GM12878 (cell line): ENCODE data around the gene RBPMS2. TPM values are rescaled to one million over a fixed set of nuclear protein-coding genes. Genes with fewer than 3 reads are reported as not detected.

Experiments used
- ATAC-seq: fragments of 200-7000 bp; cut with Tn5 transposase; 3 replicates; pipeline ENCODE4 v1.9.1; 2020; ENCODE audit warnings: mild to moderate bottlenecking, moderate library complexity
- BruUV-seq: library from RNA; stranded (reverse); fragments of 400-500 nt; replicated peaks from 2 replicates; lab custom pipeline; 2021; lab: Mats Ljungman, UMichigan
- CTCF ChIA-PET: fragments of 300-600 bp; sonication (Branson Sonifier 250); formaldehyde crosslinking; extraction: SDS; loops from one replicate; lab custom pipeline; 2021; ENCODE audit warnings: inconsistent platforms; lab: Yijun Ruan, JAX
- POLR2A ChIA-PET: fragments of 350-600 bp; formaldehyde crosslinking; extraction: SDS; loops from one replicate; lab custom pipeline; 2021; ENCODE audit warnings: inconsistent platforms; lab: Charles Lee
- RAD21 ChIA-PET: fragments of 300-600 bp; sonication (Branson Sonifier 250); formaldehyde crosslinking; loops from one replicate; lab custom pipeline; 2023; ENCODE audit warnings: antibody characterized with exemption; ENCODE audit not compliant: unreplicated experiment; lab: Charles Lee
- SMC1A ChIA-PET: fragments of 300-600 bp; sonication (Branson Sonifier 250); formaldehyde crosslinking; loops from one replicate; lab custom pipeline; 2023; ENCODE audit not compliant: unreplicated experiment, uncharacterized antibody; lab: Charles Lee
- DNase-seq: peaks from one replicate; pipeline ENCODE4 v3.0.0-alpha.2; 2011; ENCODE audit warnings: low read depth, low spot score
- FAIRE-seq: peaks from 3 replicates; lab custom pipeline; 2011; peaks lifted over from hg19 to GRCh38; lab: Jason Lieb, UNC
- H2AFZ ChIP-seq: 2 replicates; pipeline ENCODE4 v1.6.0; 2011; ENCODE audit warnings: low read depth, low read length, control low read depth; ENCODE audit not compliant: control insufficient read depth
- H3K27ac ChIP-seq: 2 replicates; pipeline ENCODE4 v1.5.1; 2011; ENCODE audit warnings: control low read depth; ENCODE audit not compliant: control insufficient read depth, insufficient read depth
- H3K27me3 ChIP-seq, 2 experiments: replicated peaks in 1 of 2; 2 replicates each; pipeline versions ENCODE4 v1.6.0 to v1.6.1; 2011; ENCODE audit warnings: low read length in 1 of 2; ENCODE audit not compliant: control insufficient read depth in 2 of 2, insufficient read depth in 2 of 2
- H3K36me3 ChIP-seq, 2 experiments: 2 replicates each; pipeline ENCODE4 v1.5.1; 2011; ENCODE audit warnings: low read length in 1 of 2; ENCODE audit not compliant: control insufficient read depth in 2 of 2, insufficient read depth in 2 of 2
- H3K4me1 ChIP-seq: 2 replicates; pipeline ENCODE4 v1.6.1; 2011; ENCODE audit warnings: mild to moderate bottlenecking, low read length, moderate library complexity, mixed read lengths; ENCODE audit not compliant: control insufficient read depth, insufficient read depth
- H3K4me2 ChIP-seq: 2 replicates; pipeline ENCODE4 v1.6.0; 2011; ENCODE audit warnings: control low read depth; ENCODE audit not compliant: control insufficient read depth, insufficient read depth
- H3K4me3 ChIP-seq: fragments of 200-600 bp; sonication (generic); 2 replicates; pipeline ENCODE4 v1.5.1; 2016
- H3K79me2 ChIP-seq: 2 replicates; pipeline ENCODE4 v1.6.0; 2011; ENCODE audit warnings: low read length; ENCODE audit not compliant: control insufficient read depth, insufficient read depth
- H3K9ac ChIP-seq: 2 replicates; pipeline ENCODE4 v1.8.0; 2011; ENCODE audit warnings: low read length, control low read depth, mixed read lengths; ENCODE audit not compliant: control insufficient read depth, insufficient read depth
- H3K9me3 ChIP-seq: replicated peaks from 3 replicates; pipeline ENCODE4 v1.5.1; 2011; ENCODE audit warnings: mild to moderate bottlenecking, low read length; ENCODE audit not compliant: control insufficient read depth, insufficient read depth
- H4K20me1 ChIP-seq: 2 replicates; pipeline ENCODE4 v1.6.0; 2011; ENCODE audit not compliant: control insufficient read depth, insufficient read depth
- BRCA1 ChIP-seq: IDR thresholded peaks from 2 replicates; pipeline ENCODE4 v1.6.1; 2011; ENCODE audit warnings: low read depth, low read length, improper control_type of control experiment
- E4F1 ChIP-seq: fragments of 450-650 bp; IDR thresholded peaks from 2 replicates; pipeline ENCODE4 v1.6.1; 2018; ENCODE audit warnings: borderline replicate concordance, mild to moderate bottlenecking; ENCODE audit not compliant: partially characterized antibody
- EZH2 ChIP-seq: IDR thresholded peaks from 2 replicates; pipeline ENCODE4 v1.6.1; 2012; ENCODE audit warnings: low read depth, mild to moderate bottlenecking, control low read depth, inconsistent platforms, low read length, borderline replicate concordance; ENCODE audit not compliant: control insufficient read depth
- KAT2A ChIP-seq: conservative IDR thresholded peaks from 2 replicates; pipeline ENCODE4 v1.6.1; 2011; ENCODE audit warnings: low read depth, low read length; ENCODE audit not compliant: control insufficient read depth
- LARP7 ChIP-seq: fragments of 450-650 bp; IDR thresholded peaks from 2 replicates; pipeline ENCODE4 v1.6.1; 2017; ENCODE audit warnings: mild to moderate bottlenecking
- NFYA ChIP-seq: IDR thresholded peaks from 2 replicates; pipeline ENCODE4 v1.6.1; 2011; ENCODE audit warnings: low read depth, mild to moderate bottlenecking, low read length, improper control_type of control experiment, borderline replicate concordance
- NFYB ChIP-seq: IDR thresholded peaks from 2 replicates; pipeline ENCODE4 v1.6.1; 2011; ENCODE audit warnings: low read depth, mild to moderate bottlenecking, low read length, improper control_type of control experiment, moderate library complexity; ENCODE audit not compliant: insufficient read depth
- NR2F1 ChIP-seq: fragments of 450-650 bp; conservative IDR thresholded peaks from 2 replicates; pipeline ENCODE4 v1.6.1; 2017; ENCODE audit warnings: mild to moderate bottlenecking
- PAX8 ChIP-seq: fragments of 450-650 bp; IDR thresholded peaks from 2 replicates; pipeline ENCODE4 v1.6.1; 2017; ENCODE audit warnings: mild to moderate bottlenecking, moderate library complexity
- RELA ChIP-seq: fragments of 450-650 bp; IDR thresholded peaks from 2 replicates; pipeline ENCODE4 v1.8.0; 2014; ENCODE audit warnings: borderline replicate concordance; ENCODE audit not compliant: partially characterized antibody
- STAT3 ChIP-seq: IDR thresholded peaks from 2 replicates; pipeline ENCODE4 v1.6.1; 2011; ENCODE audit warnings: low read depth, low read length, improper control_type of control experiment
- WGBS: methylation state at CpG from one replicate; pipeline ENCODE4 v1.1.6; 2016; ENCODE audit warnings: low lambda C conversion rate; ENCODE audit not compliant: insufficient replicate concordance, insufficient coverage; ENCODE audit errors: missing lambda C conversion rate; 5-methylcytosine and 5-hydroxymethylcytosine counted together
- in situ Hi-C: fragments of 300-500 bp; cut with MboI; formaldehyde crosslinking; loops from 9 replicates; pipeline ENCODE4 v1.14.3; 2018; ENCODE audit warnings: mixed read lengths
- intact Hi-C: fragments of 100-400 bp; cut with micrococcal nuclease; formaldehyde crosslinking; loops from one replicate; pipeline ENCODE4 v1.14.2; 2022; ENCODE audit not compliant: unreplicated experiment
- polyA plus RNA-seq, 11 experiments: library from polyadenylated mRNA; depleted of rRNA in 4 of 11; unstranded in 6 of 11; stranded (reverse) in 5 of 11; fragments of >200 nt; fragmentation: Nextera tagmentation in 4 of 11; fragmentation: Illumina TruSeq in 1 of 11; extraction: Ambion mirVana in 4 of 11; extraction: Trizol in 1 of 11; gene quantifications; 1 replicate in 1 of 11; 2 replicates in 10 of 11; pipeline versions ENCODE4 v1.2.1 to v1.2.3, GENCODE V29; 2011 to 2016; ENCODE audit warnings: inconsistent platforms in 2 of 11, missing spikeins in 2 of 11, low read depth in 1 of 11
- total RNA-seq, 4 experiments: library from RNA; depleted of rRNA in 3 of 4; stranded (reverse); fragments of >200 nt in 3 of 4; fragmentation: Illumina TruSeq in 1 of 4; extraction: Trizol in 1 of 4; gene quantifications; 2 replicates each; pipeline versions ENCODE4 v1.2.1 to v1.2.3, GENCODE V29; 2013 to 2021
- TF ChIP-seq, protein P1 (sequence below): fragments of 450-650 bp; IDR thresholded peaks from 2 replicates; pipeline ENCODE4 v1.6.1; 2016; ENCODE audit warnings: mild to moderate bottlenecking
- TF ChIP-seq, protein P2 (sequence below): IDR thresholded peaks from 2 replicates; pipeline ENCODE4 v1.6.1; 2011; ENCODE audit warnings: low read depth, mild to moderate bottlenecking, low read length, moderate library complexity, borderline replicate concordance; ENCODE audit errors: extremely low read depth
- TF ChIP-seq, protein P3 (sequence below): fragments of 450-650 bp; IDR thresholded peaks from 2 replicates; pipeline ENCODE4 v1.6.1; 2017; ENCODE audit warnings: mild to moderate bottlenecking, low read depth, inconsistent platforms; ENCODE audit not compliant: poor library complexity, severe bottlenecking

Gene RBPMS2
- total and polyA plus RNA-seq, 10 of the 15 experiments (the other 5 are each of a cell fraction or from before 2014, with no cell fraction given): 0.06 to 0.31 (median 0.19) TPM; not detected in 3

DNA sequence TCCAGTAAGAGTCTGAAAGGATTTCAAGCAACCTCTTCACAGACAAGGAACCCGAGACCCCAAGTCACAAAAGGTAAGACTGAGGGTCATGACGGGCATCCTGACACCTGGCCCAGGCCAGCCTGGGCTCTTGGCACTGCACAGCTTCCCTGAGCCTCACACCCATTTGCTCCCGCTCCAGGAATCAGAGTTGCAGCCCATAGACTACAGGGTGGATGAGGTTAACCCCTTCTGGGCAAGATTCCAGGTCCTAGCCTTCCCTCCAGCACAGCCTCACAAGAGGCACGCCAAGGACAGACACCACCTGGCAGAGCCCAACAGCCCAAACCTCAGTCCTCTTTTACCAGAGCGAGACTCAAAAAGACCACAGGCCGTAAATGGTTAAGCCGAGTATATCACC lies 36.2 kb downstream of the RBPMS2 start (continued):
- no peak for TF ChIP-seq RELA
- no peak for TF ChIP-seq BRCA1
- no peak for TF ChIP-seq NR2F1
- no peak for TF ChIP-seq NFYB
- TF ChIP-seq PAX8: no peak
- TF ChIP-seq LARP7: no peak
- TF ChIP-seq, protein P1, sequence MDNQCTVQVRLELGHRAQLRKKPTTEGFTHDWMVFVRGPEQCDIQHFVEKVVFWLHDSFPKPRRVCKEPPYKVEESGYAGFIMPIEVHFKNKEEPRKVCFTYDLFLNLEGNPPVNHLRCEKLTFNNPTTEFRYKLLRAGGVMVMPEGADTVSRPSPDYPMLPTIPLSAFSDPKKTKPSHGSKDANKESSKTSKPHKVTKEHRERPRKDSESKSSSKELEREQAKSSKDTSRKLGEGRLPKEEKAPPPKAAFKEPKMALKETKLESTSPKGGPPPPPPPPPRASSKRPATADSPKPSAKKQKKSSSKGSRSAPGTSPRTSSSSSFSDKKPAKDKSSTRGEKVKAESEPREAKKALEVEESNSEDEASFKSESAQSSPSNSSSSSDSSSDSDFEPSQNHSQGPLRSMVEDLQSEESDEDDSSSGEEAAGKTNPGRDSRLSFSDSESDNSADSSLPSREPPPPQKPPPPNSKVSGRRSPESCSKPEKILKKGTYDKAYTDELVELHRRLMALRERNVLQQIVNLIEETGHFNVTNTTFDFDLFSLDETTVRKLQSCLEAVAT: no peak

DNA sequence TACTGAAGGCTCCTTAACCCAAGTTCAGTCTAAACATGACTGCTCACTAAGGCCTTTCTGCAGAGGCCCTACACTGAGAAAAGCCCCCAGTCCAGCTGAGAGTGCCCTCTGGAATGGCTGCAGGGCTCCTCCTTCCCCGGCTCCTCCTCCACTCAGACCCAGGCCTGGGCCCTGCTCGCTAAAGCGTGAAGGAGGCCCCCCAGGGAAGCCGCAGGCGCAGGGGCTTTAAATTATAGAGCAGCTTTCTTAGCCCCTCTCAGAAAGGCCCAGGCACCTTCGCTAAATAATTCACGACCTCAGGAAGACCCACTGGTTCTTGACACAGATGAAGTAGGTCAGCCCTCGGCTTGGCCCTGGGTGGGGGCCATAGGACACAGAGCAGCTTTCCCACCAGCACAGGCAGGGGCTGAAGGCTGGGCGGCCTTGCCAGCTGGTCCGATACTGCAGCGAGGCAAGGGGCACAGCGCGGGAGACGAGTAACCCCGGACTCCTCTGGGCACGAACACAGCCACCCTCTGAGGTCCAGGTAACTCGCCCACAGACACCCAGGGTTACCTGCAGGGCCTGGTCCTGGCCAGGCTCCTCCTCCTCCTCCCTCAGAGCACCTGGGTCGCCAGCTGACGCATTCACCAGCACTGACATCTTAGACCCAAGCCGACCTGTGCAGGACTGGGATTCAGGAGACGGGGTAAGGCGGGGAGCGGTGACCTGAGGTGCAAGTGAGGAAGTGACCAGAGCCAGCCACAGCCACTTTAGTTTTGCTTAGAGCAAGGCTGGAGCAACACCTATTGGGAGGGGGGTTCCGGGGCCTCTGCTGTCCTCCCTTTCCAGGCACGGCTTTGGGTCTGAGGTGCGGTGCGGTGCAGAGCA lies 36.9 kb downstream of the RBPMS2 start:
- H2AFZ ChIP-seq: no peak overlapping the region
- SMC1A ChIA-PET: interaction anchor here (1.0 to 22.7 kb wide), 3 partner anchors 55 to 97 kb away, joined by 3 to 308 read pairs (median 4); no protein-coding TSS in a partner anchor
- DNase-seq (no peak), FAIRE-seq (no peak), ATAC-seq (no peak)
- CTCF ChIA-PET: interaction anchor here (1.4 to 20.1 kb wide), 3 partner anchors 11 to 167 kb away, joined by 4 to 529 read pairs (median 20); no protein-coding TSS in a partner anchor
- H3K27ac ChIP-seq: no peak overlapping the region
- H3K36me3 ChIP-seq: no peaks in the 10 kb centered on the region
- no peaks in the 10 kb centered on the region for H3K79me2 ChIP-seq
- BruUV-seq: no TSS peak
- no peaks in the 10 kb centered on the region for H3K27me3 ChIP-seq
- H3K4me2 ChIP-seq: no peak overlapping the region
- H3K9me3 ChIP-seq: no peaks in the 10 kb centered on the region
- 70% methylated on average over 26 of the region's 27 CpGs for WGBS
- H3K4me1 ChIP-seq: no peaks in the 10 kb centered on the region
- H3K9ac ChIP-seq: no peak overlapping the region
- in situ Hi-C loops: no loop called here
- H4K20me1 ChIP-seq: no peaks in the 10 kb centered on the region
- intact Hi-C loops: loop anchor here (10.0 kb wide), 1 partner anchor 346 kb away; no protein-coding TSS in a partner anchor
- RAD21 ChIA-PET: interaction anchor here (10.2 kb wide), 1 partner anchor 68 kb away, joined by 148 read pairs; no protein-coding TSS in a partner anchor
- no peak overlapping the region for H3K4me3 ChIP-seq
- POLR2A ChIA-PET: no interaction called here
- TF ChIP-seq EZH2: no peak
- TF ChIP-seq E4F1: no peak
- no peak for TF ChIP-seq NFYA
- TF ChIP-seq, protein P2, sequence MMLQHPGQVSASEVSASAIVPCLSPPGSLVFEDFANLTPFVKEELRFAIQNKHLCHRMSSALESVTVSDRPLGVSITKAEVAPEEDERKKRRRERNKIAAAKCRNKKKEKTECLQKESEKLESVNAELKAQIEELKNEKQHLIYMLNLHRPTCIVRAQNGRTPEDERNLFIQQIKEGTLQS: no peak
- TF ChIP-seq STAT3: no peak
- TF ChIP-seq, protein P3, sequence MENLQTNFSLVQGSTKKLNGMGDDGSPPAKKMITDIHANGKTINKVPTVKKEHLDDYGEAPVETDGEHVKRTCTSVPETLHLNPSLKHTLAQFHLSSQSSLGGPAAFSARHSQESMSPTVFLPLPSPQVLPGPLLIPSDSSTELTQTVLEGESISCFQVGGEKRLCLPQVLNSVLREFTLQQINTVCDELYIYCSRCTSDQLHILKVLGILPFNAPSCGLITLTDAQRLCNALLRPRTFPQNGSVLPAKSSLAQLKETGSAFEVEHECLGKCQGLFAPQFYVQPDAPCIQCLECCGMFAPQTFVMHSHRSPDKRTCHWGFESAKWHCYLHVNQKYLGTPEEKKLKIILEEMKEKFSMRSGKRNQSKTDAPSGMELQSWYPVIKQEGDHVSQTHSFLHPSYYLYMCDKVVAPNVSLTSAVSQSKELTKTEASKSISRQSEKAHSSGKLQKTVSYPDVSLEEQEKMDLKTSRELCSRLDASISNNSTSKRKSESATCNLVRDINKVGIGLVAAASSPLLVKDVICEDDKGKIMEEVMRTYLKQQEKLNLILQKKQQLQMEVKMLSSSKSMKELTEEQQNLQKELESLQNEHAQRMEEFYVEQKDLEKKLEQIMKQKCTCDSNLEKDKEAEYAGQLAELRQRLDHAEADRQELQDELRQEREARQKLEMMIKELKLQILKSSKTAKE: no peak
- no peak for TF ChIP-seq RELA
- TF ChIP-seq KAT2A: no peak
